Measurements from ENCODE around the gene CNR1.

CNR1 gene

GRCh38 chr6:88143421-88144157 lies 22.6 kb downstream of the CNR1 start:
- DNase-seq (ENCODE audit: low read depth in 2 of 2), result no peak

GRCh38 chr6:88142297-88142668 lies 23.9 kb downstream of the CNR1 start:
- no peak for DNase-seq (ENCODE audit: low read depth in 2 of 2)

GRCh38 chr6:88141561-88142296 lies 24.4 kb downstream of the CNR1 start:
- no peak for DNase-seq (ENCODE audit: low read depth in 2 of 2)

- no peak for DNase-seq (ENCODE audit: low read depth in 2 of 2)
These were observed 28.2 kb downstream of the CNR1 start for GRCh38 chr6:88137915-88138314.

- DNase-seq (ENCODE audit: low read depth in 2 of 2), result no peak
These were observed 30.5 kb downstream of the CNR1 start for GRCh38 chr6:88135578-88136114.

GRCh38 chr6:88134575-88134974 lies 31.6 kb downstream of the CNR1 start:
- DNase-seq (ENCODE audit: low read depth in 2 of 2), result no peak

GRCh38 chr6:88133718-88134117 lies 32.4 kb downstream of the CNR1 start:
- DNase-seq (ENCODE audit: low read depth in 2 of 2), result no peak

GRCh38 chr6:88124925-88125557 lies 41.1 kb downstream of the CNR1 start:
- no peak for DNase-seq (ENCODE audit: low read depth in 2 of 2)

- no peak for DNase-seq (ENCODE audit: low read depth in 2 of 2)
These were observed 45.5 kb downstream of the CNR1 start for GRCh38 chr6:88120635-88121034.

- no peak for DNase-seq (ENCODE audit: low read depth in 2 of 2)
These were observed 46.4 kb downstream of the CNR1 start for GRCh38 chr6:88119769-88120168.

GRCh38 chr6:88116276-88116675 lies 49.9 kb downstream of the CNR1 start:
- DNase-seq (ENCODE audit: low read depth in 2 of 2), result no peak

- DNase-seq (ENCODE audit: low read depth in 2 of 2), result no peak
These were observed 50.8 kb downstream of the CNR1 start for GRCh38 chr6:88115307-88115706.

GRCh38 chr6:88114838-88115237 lies 51.3 kb downstream of the CNR1 start:
- no peak for DNase-seq (ENCODE audit: low read depth in 2 of 2)

GRCh38 chr6:88111991-88112390 lies 54.2 kb downstream of the CNR1 start:
- DNase-seq (ENCODE audit: low read depth in 2 of 2), result no peak

GRCh38 chr6:88107241-88107640 lies 58.9 kb downstream of the CNR1 start:
- DNase-seq (ENCODE audit: low read depth in 2 of 2), result no peak

- DNase-seq (ENCODE audit: low read depth in 2 of 2), result no peak
These were observed 60.3 kb downstream of the CNR1 start for GRCh38 chr6:88105741-88106340.
